Fibroblast of peridontal ligament (primary cell): ENCODE results near the gene MAP3K9.

Experiments used
- DNase-seq: peaks from one replicate; pipeline ENCODE4 v3.0.0-alpha.2; 2010; ENCODE audit errors: extremely low read depth

Gene MAP3K9

GRCh38 chr14:70821584-70822529 lies 12.5 kb upstream of the MAP3K9 start:
- peak; percentile 29 for DNase-seq

- no peak for DNase-seq
Measured at GRCh38 chr14:70816525-70816924, 7.2 kb upstream of the MAP3K9 start.

DNA sequence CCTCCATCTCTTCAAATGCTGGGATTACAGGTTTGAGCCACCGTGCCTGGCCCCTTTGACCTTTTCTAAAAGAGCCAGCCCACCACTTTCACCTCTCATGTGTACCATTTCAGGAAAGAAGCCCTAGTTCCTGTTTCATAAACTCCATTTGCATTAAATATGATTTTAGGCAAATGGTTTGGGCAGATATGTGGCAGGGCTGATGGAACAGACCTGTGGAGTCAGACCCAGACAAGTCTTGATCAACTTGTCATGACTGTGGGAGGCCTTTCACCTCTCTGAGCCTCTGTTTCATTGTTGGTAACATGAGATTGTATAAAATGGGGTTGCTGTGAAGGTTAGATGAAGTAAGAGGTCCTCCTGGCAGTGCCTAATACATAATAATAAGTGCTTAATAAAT lies 5.2 kb upstream of the MAP3K9 start:
- DNase-seq: no peak

DNA sequence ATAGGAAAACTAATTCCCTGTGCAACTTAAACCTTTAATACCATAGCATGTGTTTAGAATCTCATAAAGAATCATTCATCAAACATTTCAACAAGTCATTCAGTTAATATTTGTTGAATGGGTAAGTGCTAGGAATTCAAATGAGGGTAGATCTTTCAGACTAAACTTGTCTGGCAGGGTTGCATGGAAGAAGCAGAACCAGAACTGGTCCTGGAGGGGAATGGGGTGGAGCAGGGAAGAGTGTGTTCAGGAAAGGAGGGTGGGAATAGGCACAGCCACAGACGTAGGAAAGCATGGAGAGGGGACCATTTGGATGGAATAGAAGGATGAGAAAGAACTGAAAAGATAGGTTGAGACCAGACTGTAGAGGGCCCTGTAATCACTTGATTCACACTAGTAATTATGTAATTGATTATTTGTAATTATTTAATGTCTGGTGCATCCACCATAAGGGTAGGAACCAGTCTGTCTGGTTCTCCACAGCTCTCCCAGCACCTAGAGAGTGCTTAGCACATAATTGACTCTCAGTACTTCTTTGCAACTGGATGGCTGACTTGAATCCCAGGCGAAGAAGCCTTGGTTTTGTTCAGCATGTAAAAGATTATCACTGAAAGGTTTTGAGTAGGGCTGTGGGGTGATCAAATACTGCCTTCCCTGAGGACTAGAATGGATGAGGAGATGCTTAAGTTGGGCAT lies 3.0 kb upstream of the MAP3K9 start:
- DNase-seq: no peak

DNA sequence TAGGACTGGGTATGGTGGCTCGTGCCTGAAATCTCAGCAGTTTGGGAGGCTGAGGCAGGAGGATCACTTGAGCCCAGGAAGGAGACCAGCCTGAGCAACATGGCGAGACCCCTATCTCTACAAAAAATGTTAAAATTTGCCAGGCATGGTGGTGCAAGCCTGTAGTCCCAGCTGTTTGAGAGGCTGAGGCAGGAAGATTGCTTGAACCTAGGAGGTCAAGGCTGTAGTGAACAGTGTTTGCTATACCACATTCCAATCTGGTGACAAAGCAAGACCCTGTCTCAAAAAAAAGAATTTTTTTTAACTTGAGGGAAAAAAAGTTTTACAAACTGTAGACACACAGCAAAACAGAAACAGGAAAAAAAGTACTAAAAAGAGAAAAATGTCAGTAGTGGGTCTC lies 2.3 kb upstream of the MAP3K9 start:
- DNase-seq: no peak

DNA sequence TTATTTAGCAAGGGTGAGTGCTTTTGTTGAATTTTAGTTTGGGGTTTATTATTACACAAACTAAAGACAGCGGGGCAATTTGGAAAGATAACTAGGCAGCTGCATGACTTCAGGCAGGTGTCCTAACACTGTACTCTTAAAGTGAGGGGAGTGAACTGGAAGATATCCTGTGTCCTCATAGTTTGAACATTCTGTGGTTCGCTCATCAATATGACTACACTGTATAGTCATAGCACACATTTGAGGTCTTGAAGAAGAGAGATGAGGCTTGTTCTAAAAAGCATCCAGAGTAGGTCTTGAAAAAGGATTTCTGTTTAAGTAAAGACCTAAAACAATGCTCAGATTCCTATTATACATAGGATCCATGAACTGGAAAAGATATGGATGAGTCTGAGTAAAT lies 1.7 kb upstream of the MAP3K9 start:
- DNase-seq: no peak

- DNase-seq: no peak
Measured at GRCh38 chr14:70810621-70811020, 1.3 kb upstream of the MAP3K9 start.

DNA sequence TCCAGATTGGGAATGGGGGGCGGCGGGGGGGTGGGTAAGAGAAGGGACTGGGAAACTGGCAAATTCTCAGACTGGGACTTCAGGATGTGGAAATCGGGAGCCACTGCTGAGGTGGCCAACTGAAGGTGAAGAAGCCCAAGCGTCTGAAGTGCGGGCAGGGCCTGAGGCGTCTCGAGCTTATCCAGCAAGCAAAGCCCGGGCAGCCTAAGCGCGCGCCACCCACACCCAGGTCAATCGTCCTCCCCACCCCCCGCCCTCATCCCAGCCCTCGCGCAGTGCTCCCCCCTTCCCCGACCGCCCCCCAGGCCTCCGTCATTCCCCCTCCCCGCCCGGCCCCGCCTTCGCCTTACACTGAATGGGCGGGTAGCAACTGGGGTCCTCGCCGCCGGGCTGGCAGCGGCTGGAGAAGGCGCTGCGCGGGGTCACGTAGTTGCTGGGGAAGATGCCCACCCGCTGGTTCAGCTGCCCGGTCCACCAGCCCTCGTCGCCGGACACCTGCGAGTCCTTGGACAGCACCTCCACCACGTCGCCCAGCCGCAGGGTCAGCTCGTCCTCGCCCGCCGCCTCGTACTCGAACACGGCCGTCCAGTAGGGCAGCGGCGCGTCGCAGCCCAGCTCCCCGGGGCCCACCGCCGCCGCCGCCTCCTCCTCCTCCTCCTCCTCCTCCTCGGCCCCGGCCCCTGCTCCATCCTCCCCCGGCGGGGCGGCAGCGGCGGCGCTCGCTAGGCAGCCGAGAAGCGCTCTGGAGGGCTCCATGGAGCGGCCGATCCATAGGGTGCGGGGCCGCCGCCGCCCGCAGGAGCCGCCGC lies 693 bp downstream of the MAP3K9 start:
- DNase-seq: no peak

DNA sequence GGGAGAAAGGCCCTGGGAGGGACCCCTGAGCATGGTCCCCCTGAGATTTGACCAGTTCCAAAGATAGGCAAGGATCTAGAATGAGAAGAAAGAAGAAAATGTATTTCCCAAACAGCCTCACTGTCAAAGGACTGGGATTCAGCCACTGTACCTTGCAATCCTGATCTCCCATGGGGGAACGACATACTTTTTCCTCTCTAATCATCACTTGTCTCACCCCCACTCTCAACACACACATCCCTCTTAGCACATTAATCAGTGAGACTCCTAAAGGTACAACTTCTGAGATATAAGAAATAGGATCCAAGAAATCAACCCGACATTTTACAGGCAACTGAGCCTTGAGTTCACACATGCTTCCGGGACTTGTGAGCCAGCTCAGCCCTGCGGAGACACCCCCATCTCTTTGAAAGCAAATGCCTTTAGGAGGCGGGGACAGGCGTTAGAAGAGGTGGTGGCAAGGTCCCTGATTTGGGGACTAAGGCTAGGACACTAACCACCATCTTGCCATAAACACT lies 1.4 kb downstream of the MAP3K9 start:
- DNase-seq: no peak

DNA sequence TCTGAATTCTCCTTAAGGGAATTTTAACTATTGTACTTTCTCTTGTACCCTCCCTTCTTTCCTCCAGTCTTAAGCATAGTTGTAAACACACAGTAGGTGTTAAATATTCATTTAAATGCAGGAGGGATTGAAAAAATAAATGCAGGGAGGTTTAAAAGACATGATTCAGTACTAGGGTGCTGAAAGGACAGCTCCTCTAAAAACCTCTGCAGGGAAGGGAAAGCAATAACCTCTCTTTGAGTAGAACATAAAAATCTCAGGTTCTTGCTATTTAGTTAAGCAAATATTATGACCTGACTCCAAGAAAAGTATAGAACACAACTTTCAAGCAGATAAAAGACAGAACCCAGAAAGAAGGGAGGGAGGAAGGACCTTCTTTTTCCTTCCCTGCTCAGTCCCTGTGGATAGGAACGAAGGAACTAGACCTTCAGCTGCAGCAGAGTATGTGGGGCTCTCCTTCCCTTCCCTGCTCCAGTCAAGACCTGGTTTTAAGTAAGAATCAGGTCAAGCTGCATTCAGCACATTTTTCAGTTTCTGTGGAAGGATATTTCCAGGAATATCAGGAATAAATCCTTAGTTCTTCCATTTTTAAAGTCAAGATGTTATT lies 4.7 kb downstream of the MAP3K9 start:
- peak; percentile 12 for DNase-seq

DNA sequence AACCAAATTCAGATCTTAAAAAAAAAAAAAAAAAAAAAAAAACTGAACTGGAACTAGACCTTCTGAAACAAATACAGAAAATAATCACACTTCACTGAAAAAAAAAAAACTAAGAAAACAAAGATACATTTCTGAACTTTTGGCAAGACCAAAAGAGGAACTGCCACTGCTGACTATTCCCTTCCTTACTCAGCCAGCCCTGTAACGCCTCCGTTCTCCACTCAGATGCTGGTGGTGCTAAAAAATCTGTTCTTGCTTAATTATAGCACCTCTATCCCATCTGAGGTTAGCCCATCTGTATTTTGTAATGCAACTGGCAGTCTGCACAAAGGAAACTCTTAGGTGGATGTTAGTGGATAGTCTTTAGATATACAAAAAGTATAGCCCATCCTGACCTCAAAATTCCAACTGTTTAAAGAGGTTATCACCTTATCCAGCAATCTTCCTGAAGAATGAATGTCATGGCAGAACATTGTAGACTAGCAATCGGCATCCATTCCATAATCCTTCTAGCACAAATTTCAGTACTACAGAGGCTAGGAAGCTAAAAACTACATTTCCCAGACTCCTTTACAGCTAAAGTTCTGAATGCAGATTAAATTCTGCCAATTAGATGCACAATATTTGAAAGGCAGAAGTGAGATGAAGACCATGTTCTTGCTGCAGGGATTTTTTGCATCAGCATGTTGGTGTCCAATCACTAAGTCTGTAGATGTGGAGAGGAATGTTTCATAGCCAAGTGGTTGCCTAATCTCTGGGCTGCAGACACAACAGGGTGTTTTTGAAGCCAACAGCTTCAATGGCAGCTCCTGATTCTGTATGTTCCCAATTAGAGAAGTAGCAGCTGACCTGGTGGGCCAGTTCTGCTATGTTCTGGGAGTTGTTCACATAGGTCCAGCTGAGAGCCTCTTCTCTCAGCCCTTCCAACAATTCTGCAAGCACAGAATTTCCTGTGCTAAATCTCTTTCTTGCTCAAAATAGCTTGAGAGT lies 5.7 kb downstream of the MAP3K9 start:
- no peak for DNase-seq

GRCh38 chr14:70802379-70802778 lies 6.9 kb downstream of the MAP3K9 start:
- no peak for DNase-seq

DNA sequence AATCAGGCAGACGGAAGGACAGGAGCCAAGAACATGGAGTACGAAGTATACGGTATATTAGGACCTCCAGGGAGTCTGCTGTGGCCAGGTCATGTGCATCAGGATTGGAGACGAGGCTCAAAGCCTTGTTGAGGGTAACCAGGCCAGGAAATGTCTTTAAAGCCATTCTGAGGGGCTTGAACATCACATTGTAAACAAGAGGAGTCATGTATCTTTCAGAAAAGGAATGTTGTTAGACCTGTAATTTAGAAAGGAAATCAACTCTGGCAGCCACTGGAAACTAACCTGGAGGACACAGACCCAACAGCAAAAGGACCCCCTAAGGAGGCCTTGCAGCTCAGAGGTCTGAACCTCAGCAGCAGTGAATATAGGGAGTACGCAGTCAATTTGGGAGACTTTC lies 7.5 kb downstream of the MAP3K9 start:
- DNase-seq: no peak

DNA sequence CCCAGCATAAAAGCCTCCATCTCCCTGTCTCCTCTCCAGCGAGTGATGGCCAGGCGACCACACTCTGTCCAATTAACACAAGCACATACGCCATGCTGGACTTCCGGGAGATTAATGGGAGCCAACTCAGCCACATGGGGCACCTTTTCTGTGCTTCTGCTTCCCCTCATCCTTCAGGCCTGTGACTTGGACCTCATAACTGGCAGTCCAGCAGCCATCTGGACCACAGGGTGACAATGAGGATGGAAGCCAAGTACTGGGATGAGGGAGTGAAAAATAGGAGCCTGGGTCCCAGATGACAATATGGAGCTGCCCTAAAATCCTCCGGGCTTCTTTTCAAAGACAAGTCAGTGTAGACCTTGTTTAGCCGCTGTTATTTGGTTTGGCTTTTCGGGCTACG lies 12.8 kb downstream of the MAP3K9 start:
- no peak for DNase-seq

DNA sequence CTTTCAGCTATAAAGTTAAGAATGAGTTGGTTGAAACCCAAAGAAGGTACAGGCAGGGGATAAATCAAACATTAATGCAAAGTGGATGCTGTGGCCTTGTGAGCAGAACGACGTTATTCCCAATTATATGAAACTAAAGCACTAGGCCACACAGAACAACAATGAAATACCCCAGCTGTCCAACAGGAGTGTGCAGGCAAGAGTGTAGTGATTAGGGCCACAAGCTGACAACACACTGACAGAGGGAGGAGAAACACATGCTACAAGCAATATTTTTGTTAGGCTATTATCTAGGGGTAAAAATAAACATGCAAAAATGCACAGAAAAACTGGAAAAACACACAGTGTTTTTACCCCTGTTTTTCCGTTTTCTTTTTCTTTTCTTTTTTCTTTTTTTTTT lies 15.0 kb downstream of the MAP3K9 start:
- DNase-seq: no peak

DNA sequence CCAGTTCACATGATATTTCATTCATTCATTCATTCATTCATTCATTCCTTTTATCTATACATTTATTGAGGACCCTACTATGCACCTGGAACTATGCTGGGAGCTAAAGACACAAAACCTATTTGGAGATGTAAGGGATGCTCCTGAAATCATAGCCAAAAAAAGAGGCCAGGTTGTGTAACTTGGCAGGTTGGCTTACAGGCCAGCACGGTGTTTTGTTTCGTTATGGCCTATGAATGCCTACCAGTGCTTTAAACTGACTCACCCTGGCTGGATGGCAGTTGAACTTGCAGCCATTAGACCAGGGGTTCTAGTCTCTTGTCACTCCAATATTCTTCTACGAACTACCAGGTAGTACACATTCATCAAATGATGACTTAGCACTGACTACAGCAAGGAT lies 15.7 kb downstream of the MAP3K9 start:
- DNase-seq: no peak

DNA sequence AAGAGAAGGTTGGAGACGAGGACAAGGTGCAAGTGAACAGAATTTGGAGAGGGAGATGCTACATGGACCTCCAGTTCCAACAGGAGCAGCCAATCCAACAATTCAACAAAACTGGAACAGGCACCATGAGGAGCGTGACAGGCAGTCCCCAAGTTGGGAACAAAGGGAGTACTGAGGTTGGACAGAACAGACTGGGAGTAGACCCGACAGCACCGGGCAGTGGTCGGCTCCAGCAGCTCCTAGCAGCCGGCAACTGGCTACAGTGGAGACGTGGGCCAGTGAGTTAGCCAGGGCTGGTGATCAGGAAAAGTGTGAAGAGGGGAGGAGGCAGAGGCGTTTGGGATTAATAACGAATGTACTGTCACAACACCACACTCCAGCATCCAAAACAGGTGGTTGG lies 16.4 kb downstream of the MAP3K9 start:
- no peak for DNase-seq

DNA sequence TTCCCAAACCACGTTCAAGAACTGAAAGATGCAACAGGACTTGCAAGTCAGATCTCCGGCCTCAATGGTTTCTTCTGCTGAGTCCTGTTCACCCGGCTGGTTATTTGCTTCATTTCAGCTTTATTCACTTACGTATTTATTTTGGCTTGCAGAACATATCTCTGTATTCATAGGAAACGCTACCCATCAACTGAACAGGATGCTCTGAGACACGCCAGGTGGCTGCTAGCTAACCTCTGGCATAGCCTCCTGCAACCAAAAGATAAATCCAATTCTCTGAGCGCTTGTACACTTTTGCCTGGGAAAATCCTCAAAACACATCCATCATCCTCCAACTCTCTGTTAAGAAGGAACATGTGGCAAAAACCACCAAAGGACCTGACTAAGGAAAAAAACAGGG lies 17.3 kb downstream of the MAP3K9 start:
- no peak for DNase-seq

GRCh38 chr14:70789961-70790360 lies 19.4 kb downstream of the MAP3K9 start:
- no peak for DNase-seq

GRCh38 chr14:70789361-70789760 lies 20.0 kb downstream of the MAP3K9 start:
- peak; percentile 17 for DNase-seq
